ENCODE measurements around the gene OR2B6. TPM values are rescaled to one million over a fixed set of nuclear protein-coding genes. Genes with fewer than 3 reads are reported as not detected.

Gene OR2B6
- total RNA-seq, 3 donors from 2014 or later: not detected

DNA sequence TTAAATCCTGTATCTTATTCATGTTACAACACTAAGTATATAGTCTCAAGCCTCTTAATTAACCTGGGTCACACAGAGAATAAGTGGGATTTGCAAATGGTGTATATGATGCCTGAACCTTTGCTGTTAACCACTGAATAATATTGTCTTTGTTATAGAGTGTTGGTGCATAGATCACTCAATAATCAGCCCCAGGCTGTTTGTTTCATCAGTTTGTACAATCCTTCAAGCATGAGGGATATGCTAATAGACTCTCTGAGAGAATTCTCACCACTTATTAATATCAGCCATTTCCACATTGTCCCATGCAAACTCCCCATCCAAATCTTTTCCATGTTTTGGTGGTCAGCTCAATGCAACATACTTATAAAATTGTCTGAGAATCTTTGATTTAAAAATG lies 21.7 kb downstream of the OR2B6 start:
- DNase-seq (no peak), ATAC-seq (no peak)
- Histone ChIP-seq H3K36me3 (ENCODE audit: low read depth) (no peaks in the 10 kb centered on the region), H3K4me3 (no peak overlapping the region), H3K4me1 (ENCODE audit: low read depth) (no peaks in the 10 kb centered on the region), H3K9me3 (no peaks in the 10 kb centered on the region)
- TF ChIP-seq, protein P1, sequence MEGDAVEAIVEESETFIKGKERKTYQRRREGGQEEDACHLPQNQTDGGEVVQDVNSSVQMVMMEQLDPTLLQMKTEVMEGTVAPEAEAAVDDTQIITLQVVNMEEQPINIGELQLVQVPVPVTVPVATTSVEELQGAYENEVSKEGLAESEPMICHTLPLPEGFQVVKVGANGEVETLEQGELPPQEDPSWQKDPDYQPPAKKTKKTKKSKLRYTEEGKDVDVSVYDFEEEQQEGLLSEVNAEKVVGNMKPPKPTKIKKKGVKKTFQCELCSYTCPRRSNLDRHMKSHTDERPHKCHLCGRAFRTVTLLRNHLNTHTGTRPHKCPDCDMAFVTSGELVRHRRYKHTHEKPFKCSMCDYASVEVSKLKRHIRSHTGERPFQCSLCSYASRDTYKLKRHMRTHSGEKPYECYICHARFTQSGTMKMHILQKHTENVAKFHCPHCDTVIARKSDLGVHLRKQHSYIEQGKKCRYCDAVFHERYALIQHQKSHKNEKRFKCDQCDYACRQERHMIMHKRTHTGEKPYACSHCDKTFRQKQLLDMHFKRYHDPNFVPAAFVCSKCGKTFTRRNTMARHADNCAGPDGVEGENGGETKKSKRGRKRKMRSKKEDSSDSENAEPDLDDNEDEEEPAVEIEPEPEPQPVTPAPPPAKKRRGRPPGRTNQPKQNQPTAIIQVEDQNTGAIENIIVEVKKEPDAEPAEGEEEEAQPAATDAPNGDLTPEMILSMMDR (IDR thresholded peaks at IDR 0.05): no peak
- intact Hi-C loops (cut with DNase I, micrococcal nuclease): no loop called here

DNA sequence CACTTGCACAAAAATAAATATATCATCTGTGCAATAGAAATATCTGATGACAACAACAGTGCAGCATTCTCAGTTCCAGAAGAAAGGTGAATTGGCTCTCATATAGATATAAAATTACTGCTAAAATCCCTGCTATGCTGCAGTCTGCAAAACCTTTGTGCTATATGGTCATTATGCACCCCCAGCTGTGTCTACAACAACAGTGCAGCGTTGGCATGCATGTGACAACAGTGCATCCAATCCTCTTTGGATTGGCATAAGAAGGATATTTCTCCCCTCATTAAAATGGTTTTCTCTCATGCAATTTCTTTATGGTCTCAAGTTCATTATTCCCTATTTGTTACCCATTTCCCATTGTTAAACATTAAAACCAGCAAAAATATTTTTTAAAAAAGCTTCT lies 23.1 kb downstream of the OR2B6 start:
- intact Hi-C loops (cut with DNase I, micrococcal nuclease): no loop called here
- no peak for ATAC-seq
- no peaks in the 10 kb centered on the region for H3K9me3 ChIP-seq
- no peak overlapping the region for H3K4me3 ChIP-seq
- no peaks in the 10 kb centered on the region for H3K4me1 ChIP-seq (ENCODE audit: low read depth)
- DNase-seq: no peak
- TF ChIP-seq, protein P1 (IDR thresholded peaks at IDR 0.05): no peak
- H3K36me3 ChIP-seq (ENCODE audit: low read depth): no peaks in the 10 kb centered on the region

DNA sequence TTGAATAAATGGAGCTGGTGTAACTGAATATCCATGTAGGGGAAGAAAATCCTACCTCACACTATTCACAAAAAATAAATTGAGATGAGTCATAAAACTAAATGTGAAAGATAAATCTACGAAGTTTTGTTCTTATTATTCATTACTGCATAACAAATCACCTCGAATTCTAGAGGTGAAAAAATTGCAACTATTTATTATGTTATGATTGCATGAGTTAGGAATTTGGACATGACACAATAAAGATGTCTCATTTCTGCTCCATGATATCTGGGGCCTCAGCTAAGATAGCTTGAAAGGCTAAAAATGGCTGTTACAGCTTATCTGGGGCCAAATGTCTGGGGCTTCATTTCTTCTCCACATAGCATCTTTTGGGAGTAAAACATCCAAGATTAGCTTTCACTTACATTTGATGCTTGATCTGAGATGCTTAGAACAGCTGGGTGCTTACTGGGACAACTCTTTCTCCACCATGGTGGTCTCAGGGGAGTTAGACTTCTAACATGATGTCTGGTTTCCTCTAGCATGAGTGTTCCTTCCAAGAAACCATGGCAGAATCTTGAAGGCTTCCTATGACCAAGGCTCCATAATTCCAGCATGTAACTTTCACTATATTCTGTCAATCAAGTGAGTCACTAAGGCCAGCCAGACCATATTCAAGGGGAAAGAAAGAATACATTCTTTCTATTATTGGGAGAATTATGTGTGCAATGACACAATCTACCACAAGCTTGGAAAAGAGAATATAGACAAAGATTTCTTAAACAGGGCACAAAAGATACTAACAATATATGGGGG lies 30.1 kb downstream of the OR2B6 start:
- Histone ChIP-seq H3K4me1 (ENCODE audit: low read depth) (no peaks in the 10 kb centered on the region), H3K4me3 (no peak overlapping the region), H3K36me3 (ENCODE audit: low read depth) (no peaks in the 10 kb centered on the region), H3K9me3 (no peaks in the 10 kb centered on the region)
- TF ChIP-seq, protein P1 (IDR thresholded peaks at IDR 0.05): no peak
- intact Hi-C loops (cut with DNase I, micrococcal nuclease): no loop called here
- no peak for DNase-seq
- ATAC-seq: no peak

DNA sequence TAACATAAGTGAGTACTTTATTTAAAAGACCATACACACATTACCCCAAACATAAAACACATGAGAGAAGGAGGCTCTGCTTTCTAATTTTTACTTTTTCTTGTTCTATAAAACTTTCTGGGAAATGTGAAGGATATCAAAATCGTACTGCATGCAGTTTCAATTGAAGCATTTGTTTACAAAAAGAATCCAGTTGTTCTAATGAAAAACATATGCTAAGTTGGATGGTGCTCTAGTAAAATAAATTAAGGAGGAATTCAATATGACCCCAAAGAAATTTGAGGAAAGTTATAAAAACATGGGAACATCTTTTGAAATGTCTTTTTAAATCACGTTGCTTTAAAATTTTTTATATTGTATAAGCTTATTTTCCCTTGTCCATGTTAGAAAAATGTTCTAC lies 37.6 kb downstream of the OR2B6 start:
- intact Hi-C loops (cut with DNase I, micrococcal nuclease): no loop called here
- TF ChIP-seq, protein P1 (IDR thresholded peaks at IDR 0.05): no peak
- no peak overlapping the region for H3K4me3 ChIP-seq
- H3K9me3 ChIP-seq: no peaks in the 10 kb centered on the region
- ATAC-seq: no peak
- H3K36me3 ChIP-seq (ENCODE audit: low read depth): no peaks in the 10 kb centered on the region
- no peak for DNase-seq
- no peaks in the 10 kb centered on the region for H3K4me1 ChIP-seq (ENCODE audit: low read depth)

DNA sequence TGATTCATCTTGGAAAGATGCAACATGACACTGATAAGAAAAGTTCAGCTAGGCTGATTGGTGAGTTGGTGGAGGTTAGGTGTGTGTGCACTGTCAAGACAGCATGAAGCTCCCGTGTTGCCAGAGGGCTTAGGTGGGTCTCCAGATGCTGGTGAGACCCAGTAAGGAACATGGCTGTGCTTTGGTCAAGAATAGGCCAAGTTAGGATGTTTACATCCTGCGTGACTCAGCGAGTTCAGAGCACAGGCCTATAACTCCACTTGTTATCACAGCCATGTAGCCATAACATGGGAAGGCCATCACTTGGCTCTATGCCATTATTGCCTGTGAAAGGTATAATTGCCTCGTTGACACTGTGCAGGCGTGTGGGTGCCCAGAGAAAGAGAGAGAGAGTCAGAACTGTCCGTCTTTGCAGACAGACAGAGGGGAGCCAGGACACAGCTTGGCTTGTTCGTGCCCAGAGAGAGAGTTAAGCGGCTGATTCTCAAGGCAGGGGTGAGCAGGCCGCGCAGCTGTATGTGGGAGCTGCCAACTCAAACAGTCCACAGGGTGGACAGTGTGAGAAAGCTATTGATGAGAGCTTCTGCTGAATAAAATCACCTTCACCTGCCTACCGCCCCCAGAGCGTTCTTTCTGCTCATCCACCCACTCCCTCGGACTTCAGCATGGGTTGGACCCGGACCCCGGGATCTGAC lies 43.5 kb downstream of the OR2B6 start:
- no peaks in the 10 kb centered on the region for H3K36me3 ChIP-seq (ENCODE audit: low read depth)
- intact Hi-C loops (cut with DNase I, micrococcal nuclease): no loop called here
- no peak for ATAC-seq

More for the DNA sequence above, 43.5 kb downstream of the OR2B6 start:
- no peak overlapping the region for H3K4me3 ChIP-seq
- TF ChIP-seq, protein P1 (IDR thresholded peaks at IDR 0.05): no peak
- DNase-seq: no peak
- H3K4me1 ChIP-seq (ENCODE audit: low read depth): peaks cover 5% of the 10 kb centered on the region
- H3K9me3 ChIP-seq: no peaks in the 10 kb centered on the region

All from mucosa of descending colon (tissue), 3 donors.